ENCODE results near the gene CPT1C. TPM values are rescaled to one million over a fixed set of nuclear protein-coding genes. Genes with fewer than 3 reads are reported as not detected.

The CPT1C gene
- total RNA-seq, 1 donor from 2014 or later = 6.1 TPM

GRCh38 chr19:49653466-49653806 is 37.5 kb upstream of the CPT1C start:
- Histone ChIP-seq H3K4me3 (no peak overlapping the region), H3K36me3 (peaks cover 85% of the 10 kb centered on the region), H3K27ac (no peak overlapping the region), H3K4me1 (no peaks in the 10 kb centered on the region), H3K9me3 (no peaks in the 10 kb centered on the region), H3K27me3 (no peaks in the 10 kb centered on the region)
- no peak for TF ChIP-seq CTCF (IDR thresholded peaks at IDR 0.05)
- DNase-seq (no peak), ATAC-seq (no peak)
- intact Hi-C loops (cut with DNase I) = no loop called here

DNA sequence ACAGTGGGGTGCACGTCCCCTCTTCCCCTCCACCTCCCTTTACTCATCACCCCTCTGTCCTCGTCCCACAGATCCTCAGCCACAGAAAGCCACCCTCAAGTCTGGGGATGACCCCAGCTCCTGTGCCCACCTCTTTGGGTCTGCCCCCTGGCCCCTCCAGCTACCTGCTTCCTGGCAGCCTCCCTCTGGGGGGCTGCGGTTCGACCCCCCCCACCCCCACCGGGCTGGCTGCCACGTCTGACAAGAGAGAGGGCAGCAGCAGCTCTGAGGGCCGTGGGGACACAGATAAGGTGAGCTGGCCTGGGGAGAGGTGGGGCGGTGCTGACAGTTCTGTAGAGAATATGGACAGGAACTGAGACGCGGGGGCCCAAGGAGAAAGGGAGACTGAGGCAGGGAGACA is 36.3 kb upstream of the CPT1C start:
- ATAC-seq = no peak
- Histone ChIP-seq H3K4me1 (no peaks in the 10 kb centered on the region), H3K36me3 (peaks cover 85% of the 10 kb centered on the region), H3K9me3 (no peaks in the 10 kb centered on the region), H3K27ac (no peak overlapping the region), H3K27me3 (no peaks in the 10 kb centered on the region), H3K4me3 (no peak overlapping the region)
- DNase-seq = no peak
- TF ChIP-seq CTCF (IDR thresholded peaks at IDR 0.05) = no peak
- intact Hi-C loops (cut with DNase I) = no loop called here

GRCh38 chr19:49655570-49656455 is 35.1 kb upstream of the CPT1C start:
- no peak for DNase-seq

GRCh38 chr19:49656456-49657109 is 34.3 kb upstream of the CPT1C start:
- no peak for DNase-seq

More at GRCh38 chr19:49655570-49656455, 35.1 kb upstream of the CPT1C start:
- Histone ChIP-seq H3K4me3 (no peak overlapping the region), H3K9me3 (no peaks in the 10 kb centered on the region), H3K4me1 (no peaks in the 10 kb centered on the region), H3K36me3 (peaks cover 83% of the 10 kb centered on the region), H3K27ac (no peak overlapping the region), H3K27me3 (no peaks in the 10 kb centered on the region)
- ATAC-seq = no peak
- intact Hi-C loops (cut with DNase I) = no loop called here
- no peak for TF ChIP-seq CTCF (IDR thresholded peaks at IDR 0.05)

GRCh38 chr19:49657493-49658138 is 33.3 kb upstream of the CPT1C start:
- Histone ChIP-seq H3K9me3 (no peaks in the 10 kb centered on the region), H3K4me1 (no peaks in the 10 kb centered on the region), H3K4me3 (no peak overlapping the region), H3K27me3 (no peaks in the 10 kb centered on the region), H3K36me3 (peaks cover 95% of the 10 kb centered on the region), H3K27ac (no peak overlapping the region)
- intact Hi-C loops (cut with DNase I) = no loop called here
- TF ChIP-seq CTCF (IDR thresholded peaks at IDR 0.05) = no peak
- DNase-seq (no peak), ATAC-seq (no peak)

More at GRCh38 chr19:49656456-49657109, 34.3 kb upstream of the CPT1C start:
- TF ChIP-seq CTCF (IDR thresholded peaks at IDR 0.05) = no peak
- Histone ChIP-seq H3K27me3 (no peaks in the 10 kb centered on the region), H3K9me3 (no peaks in the 10 kb centered on the region), H3K4me1 (no peaks in the 10 kb centered on the region), H3K4me3 (no peak overlapping the region), H3K27ac (no peak overlapping the region), H3K36me3 (peaks cover 90% of the 10 kb centered on the region)
- intact Hi-C loops (cut with DNase I) = no loop called here
- no peak for ATAC-seq

Data from upper lobe of right lung (tissue), 1 donor.